PC-3 (cell line): ENCODE data around the gene DAPK3.

Source experiments
- EZH2 ChIP-seq: fragments of 300-600 bp; sonication (generic); IDR thresholded peaks from one replicate; pipeline ENCODE4 v1.6.1; 2017; ENCODE audit warnings: antibody characterized with exemption, mild to moderate bottlenecking, low read length; ENCODE audit not compliant: unreplicated experiment
- TF ChIP-seq, protein P1 (sequence below): fragments of 300-600 bp; sonication (generic); conservative IDR thresholded peaks from 2 replicates; pipeline ENCODE4 v1.5.1; 2017; ENCODE audit warnings: antibody characterized with exemption, low read depth, mild to moderate bottlenecking, low read length

DNA sequence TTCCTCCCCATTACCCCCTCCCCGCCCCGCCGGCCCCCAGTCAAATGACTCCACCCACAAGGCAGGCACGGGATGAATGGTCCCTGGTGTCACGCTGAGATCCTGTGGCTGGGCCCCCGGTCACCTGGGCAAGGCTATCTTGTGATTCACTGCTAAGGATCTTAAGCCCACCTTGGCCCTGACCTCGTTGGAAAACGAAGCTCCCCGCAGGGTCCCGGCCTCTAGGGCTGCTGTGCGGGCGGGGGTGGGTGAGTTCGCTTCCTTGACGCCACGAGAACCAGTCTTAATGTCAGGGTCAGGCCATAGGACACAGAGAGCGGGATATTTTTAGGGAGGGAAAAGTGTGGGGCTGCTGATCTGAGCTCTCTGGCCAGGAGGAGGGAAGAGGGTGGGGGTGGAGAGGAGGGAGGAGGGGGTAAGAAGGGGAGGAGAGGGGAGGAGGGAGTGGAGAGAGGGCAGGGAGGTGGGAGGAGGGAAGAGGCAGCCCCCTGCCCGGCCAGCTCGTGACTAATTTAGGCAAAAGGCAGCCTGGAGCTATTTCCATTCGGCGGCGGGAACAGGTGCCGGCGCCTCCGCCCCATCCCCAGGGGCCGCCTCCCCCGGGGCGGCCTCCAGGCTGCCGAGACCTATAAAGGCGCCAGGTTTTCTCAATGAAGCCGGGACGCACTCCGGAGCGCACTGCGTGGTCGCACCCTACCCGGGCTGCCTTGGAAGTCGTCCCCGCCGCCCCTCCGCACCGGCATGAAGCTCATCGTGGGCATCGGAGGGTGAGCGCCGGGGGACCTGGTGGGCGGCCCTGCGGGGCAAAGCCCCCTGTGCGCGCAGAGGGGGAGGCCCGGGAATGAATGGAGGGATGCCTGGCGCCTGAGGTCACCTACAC is 37.7 kb downstream of the DAPK3 start, which contains the start of gene NMRK2:
- TF ChIP-seq, protein P1, sequence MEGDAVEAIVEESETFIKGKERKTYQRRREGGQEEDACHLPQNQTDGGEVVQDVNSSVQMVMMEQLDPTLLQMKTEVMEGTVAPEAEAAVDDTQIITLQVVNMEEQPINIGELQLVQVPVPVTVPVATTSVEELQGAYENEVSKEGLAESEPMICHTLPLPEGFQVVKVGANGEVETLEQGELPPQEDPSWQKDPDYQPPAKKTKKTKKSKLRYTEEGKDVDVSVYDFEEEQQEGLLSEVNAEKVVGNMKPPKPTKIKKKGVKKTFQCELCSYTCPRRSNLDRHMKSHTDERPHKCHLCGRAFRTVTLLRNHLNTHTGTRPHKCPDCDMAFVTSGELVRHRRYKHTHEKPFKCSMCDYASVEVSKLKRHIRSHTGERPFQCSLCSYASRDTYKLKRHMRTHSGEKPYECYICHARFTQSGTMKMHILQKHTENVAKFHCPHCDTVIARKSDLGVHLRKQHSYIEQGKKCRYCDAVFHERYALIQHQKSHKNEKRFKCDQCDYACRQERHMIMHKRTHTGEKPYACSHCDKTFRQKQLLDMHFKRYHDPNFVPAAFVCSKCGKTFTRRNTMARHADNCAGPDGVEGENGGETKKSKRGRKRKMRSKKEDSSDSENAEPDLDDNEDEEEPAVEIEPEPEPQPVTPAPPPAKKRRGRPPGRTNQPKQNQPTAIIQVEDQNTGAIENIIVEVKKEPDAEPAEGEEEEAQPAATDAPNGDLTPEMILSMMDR = no peak
- TF ChIP-seq EZH2 = no peak
